Neuronal stem cell (in vitro differentiated cells): ENCODE data around the gene ANKRD18B.
"Not testable (repeated sequence)": the region's sequence is repeated elsewhere in the genome, so short reads cannot be mapped to it uniquely, and the experiment has no call there.

Source experiments
- DNase-seq: peaks from one replicate; pipeline ENCODE4 v3.0.0-alpha.2; 2013; ENCODE audit warnings: low spot score
- H2AFZ ChIP-seq: one replicate; pipeline ENCODE4 v1.6.1; 2013; ENCODE audit warnings: mild to moderate bottlenecking, low read length, inconsistent platforms
- H2AK5ac ChIP-seq: 2 replicates; pipeline ENCODE4 v1.6.1; 2013; ENCODE audit warnings: low read depth, mild to moderate bottlenecking, inconsistent platforms, low read length, moderate library complexity, mixed read lengths
- H2BK120ac ChIP-seq: 2 replicates; pipeline ENCODE4 v1.6.1; 2013; ENCODE audit warnings: low read depth, mild to moderate bottlenecking, inconsistent platforms, low read length, moderate library complexity, mixed read lengths
- H2BK12ac ChIP-seq: one replicate; pipeline ENCODE4 v1.6.1; 2013; ENCODE audit warnings: low read length, inconsistent platforms
- H2BK15ac ChIP-seq: 2 replicates; pipeline ENCODE4 v1.6.1; 2013; ENCODE audit warnings: mild to moderate bottlenecking, low read length, inconsistent platforms, mixed read lengths
- H2BK5ac ChIP-seq: one replicate; pipeline ENCODE4 v1.6.1; 2013; ENCODE audit warnings: inconsistent platforms, mild to moderate bottlenecking, low read length, moderate library complexity
- H3K14ac ChIP-seq: one replicate; pipeline ENCODE4 v1.6.1; 2013; ENCODE audit warnings: low read length, inconsistent platforms
- H3K18ac ChIP-seq: 2 replicates; pipeline ENCODE4 v1.6.1; 2013; ENCODE audit warnings: low read length, inconsistent platforms
- H3K23ac ChIP-seq: 2 replicates; pipeline ENCODE4 v1.6.1; 2013; ENCODE audit warnings: low read depth, mild to moderate bottlenecking, mixed read lengths, low read length, inconsistent platforms; ENCODE audit not compliant: poor library complexity
- H3K27ac ChIP-seq: replicated peaks from 3 replicates; pipeline ENCODE4 v1.5.1; 2013; ENCODE audit warnings: low read length, inconsistent platforms
- H3K27me3 ChIP-seq, 3 experiments: 2 replicates each; pipeline ENCODE4 v1.6.1; 2013; ENCODE audit warnings: low read length in 3 of 3, mild to moderate bottlenecking in 2 of 3, inconsistent platforms in 1 of 3, low read depth in 1 of 3, mixed read lengths in 1 of 3, moderate library complexity in 1 of 3; ENCODE audit not compliant: control insufficient read depth in 3 of 3, insufficient read depth in 3 of 3
- H3K36me3 ChIP-seq, 2 donors: replicated peaks in 1 of 2; 2 replicates each; pipeline ENCODE4 v1.6.1; 2013; ENCODE audit warnings: low read length in 2 of 2; ENCODE audit not compliant: control insufficient read depth in 2 of 2, insufficient read depth in 2 of 2
- H3K4ac ChIP-seq: 2 replicates; pipeline ENCODE4 v1.6.1; 2013; ENCODE audit warnings: inconsistent platforms, mild to moderate bottlenecking, low read length, moderate library complexity
- H3K4me1 ChIP-seq, 2 donors: 1 replicate in 1 of 2; 2 replicates in 1 of 2; pipeline ENCODE4 v1.6.1; 2013; ENCODE audit warnings: low read length in 2 of 2, low read depth in 1 of 2; ENCODE audit not compliant: control insufficient read depth in 2 of 2, insufficient read depth in 1 of 2
- H3K4me2 ChIP-seq: one replicate; pipeline ENCODE4 v1.6.1; 2013; ENCODE audit warnings: mild to moderate bottlenecking, low read length, inconsistent platforms; ENCODE audit not compliant: insufficient read depth, poor library complexity, severe bottlenecking
- H3K4me3 ChIP-seq, 2 donors: 2 replicates each; pipeline ENCODE4 v1.5.1; 2013; ENCODE audit warnings: low read length in 2 of 2, mild to moderate bottlenecking in 2 of 2, inconsistent platforms in 1 of 2, moderate library complexity in 1 of 2
- H3K79me1 ChIP-seq: one replicate; pipeline ENCODE4 v1.6.1; 2013; ENCODE audit warnings: low read depth, mild to moderate bottlenecking, inconsistent platforms, low read length, moderate library complexity
- H3K9ac ChIP-seq: one replicate; pipeline ENCODE4 v1.6.1; 2013; ENCODE audit warnings: mild to moderate bottlenecking, low read depth, low read length, inconsistent platforms; ENCODE audit not compliant: poor library complexity
- H3K9me3 ChIP-seq, 2 donors: replicated peaks in 1 of 2; 2 replicates each; pipeline versions ENCODE3 to v1.6.1; 2013; ENCODE audit warnings: low read length in 2 of 2, mild to moderate bottlenecking in 2 of 2, inconsistent platforms in 1 of 2, low read depth in 1 of 2, mixed read lengths in 1 of 2, moderate library complexity in 1 of 2; ENCODE audit not compliant: control insufficient read depth in 2 of 2, insufficient read depth in 1 of 2
- H4K8ac ChIP-seq: one replicate; pipeline ENCODE4 v1.6.1; 2013; ENCODE audit warnings: low read depth, mild to moderate bottlenecking, inconsistent platforms, low read length, moderate library complexity
- H4K91ac ChIP-seq: one replicate; pipeline ENCODE4 v1.6.1; 2013; ENCODE audit warnings: low read length, low read depth, mild to moderate bottlenecking, inconsistent platforms; ENCODE audit not compliant: poor library complexity
- WGBS, 2 donors: extraction: QIAGEN DNeasy Blood & Tissue Kit; methylation state at CpG; one replicate each; pipeline ENCODE4 v1.1.7; 2013; ENCODE audit warnings: missing lambda C conversion rate in 2 of 2, mixed read lengths in 1 of 2; ENCODE audit not compliant: insufficient read length in 2 of 2, insufficient replicate concordance in 1 of 2; ENCODE audit errors: extremely low coverage in 2 of 2; 5-methylcytosine and 5-hydroxymethylcytosine counted together

The ANKRD18B gene

DNA sequence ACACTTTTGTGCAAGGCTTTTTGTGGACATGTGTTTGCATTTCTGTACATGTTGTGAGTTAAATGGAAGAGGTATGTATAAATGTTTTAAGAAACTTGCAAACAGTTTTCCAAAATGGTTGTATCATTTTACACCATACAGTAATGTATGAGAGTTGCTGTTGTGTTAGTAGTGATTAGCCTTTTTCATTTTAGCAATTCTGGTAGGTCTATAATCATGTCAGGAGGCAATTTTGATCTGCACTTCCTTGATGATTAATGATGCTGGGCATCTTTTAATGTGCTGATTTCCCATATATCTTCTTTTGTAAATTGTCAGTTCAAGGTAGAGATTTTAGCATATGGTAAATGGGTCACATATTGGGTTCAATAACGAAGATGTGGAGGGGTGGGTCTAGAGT is 87.3 kb downstream of the ANKRD18B start:
- H3K36me3 ChIP-seq, result no peaks in the 10 kb centered on the region
- H3K27me3 ChIP-seq, result peaks cover 0 to 4% (median 0%) of the 10 kb centered on the region in 3 experiments
- no peak overlapping the region for H3K18ac ChIP-seq
- DNase-seq, result no peak
- H3K4ac ChIP-seq, result no peak overlapping the region
- H3K23ac ChIP-seq, result no peak overlapping the region
- no peak overlapping the region for H4K8ac ChIP-seq
- H2BK5ac ChIP-seq, result no peak overlapping the region
- H3K4me1 ChIP-seq, result no peaks in the 10 kb centered on the region
- H3K79me1 ChIP-seq, result no peaks in the 10 kb centered on the region
- H2BK12ac ChIP-seq, result no peak overlapping the region
- no peak overlapping the region for H3K14ac ChIP-seq
- H2BK15ac ChIP-seq, result no peak overlapping the region
- no peak overlapping the region for H3K27ac ChIP-seq
- no peak overlapping the region for H3K4me2 ChIP-seq
- no peak overlapping the region for H2AFZ ChIP-seq
- no peak overlapping the region for H3K9ac ChIP-seq
- H3K9me3 ChIP-seq, result no peaks in the 10 kb centered on the region
- H3K4me3 ChIP-seq, result no peak overlapping the region
- no peak overlapping the region for H2BK120ac ChIP-seq
- no peak overlapping the region for H4K91ac ChIP-seq
- H2AK5ac ChIP-seq, result no peak overlapping the region
- no CpG with 5 or more reads among the region's 1 CpG for WGBS, 2 donors

DNA sequence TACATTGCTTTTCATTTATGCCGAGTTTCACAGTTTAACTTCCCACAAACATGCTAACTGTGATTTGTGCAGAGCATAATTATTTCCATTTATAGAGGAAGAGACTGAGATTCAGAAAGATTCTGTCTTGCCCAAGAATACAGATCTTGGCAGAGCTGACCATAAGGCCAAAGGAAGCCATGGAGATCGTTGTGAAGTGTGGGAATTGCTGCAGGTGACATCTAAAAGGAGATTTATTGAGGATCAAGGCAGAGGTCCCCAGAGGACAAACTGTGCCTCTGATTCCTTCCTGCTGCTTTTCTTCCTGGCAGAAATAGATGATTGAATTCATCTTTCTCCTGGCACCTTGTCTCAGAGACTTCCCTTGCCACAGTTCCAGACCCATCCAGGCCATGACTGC is 88.4 kb downstream of the ANKRD18B start:
- not testable (repeated sequence) for H3K9ac ChIP-seq, H3K18ac ChIP-seq, H3K4me1 ChIP-seq, H2BK12ac ChIP-seq, H2AFZ ChIP-seq, H3K27ac ChIP-seq, H3K14ac ChIP-seq, H3K23ac ChIP-seq, H2BK120ac ChIP-seq, H3K4me2 ChIP-seq, H3K36me3 ChIP-seq, H3K9me3 ChIP-seq, H2BK5ac ChIP-seq, H3K79me1 ChIP-seq, H4K8ac ChIP-seq, H3K4ac ChIP-seq, H3K27me3 ChIP-seq, H2BK15ac ChIP-seq, H4K91ac ChIP-seq, H2AK5ac ChIP-seq, H3K4me3 ChIP-seq, DNase-seq
- no CpG with 5 or more reads among the region's 2 CpGs for WGBS, 2 donors

DNA sequence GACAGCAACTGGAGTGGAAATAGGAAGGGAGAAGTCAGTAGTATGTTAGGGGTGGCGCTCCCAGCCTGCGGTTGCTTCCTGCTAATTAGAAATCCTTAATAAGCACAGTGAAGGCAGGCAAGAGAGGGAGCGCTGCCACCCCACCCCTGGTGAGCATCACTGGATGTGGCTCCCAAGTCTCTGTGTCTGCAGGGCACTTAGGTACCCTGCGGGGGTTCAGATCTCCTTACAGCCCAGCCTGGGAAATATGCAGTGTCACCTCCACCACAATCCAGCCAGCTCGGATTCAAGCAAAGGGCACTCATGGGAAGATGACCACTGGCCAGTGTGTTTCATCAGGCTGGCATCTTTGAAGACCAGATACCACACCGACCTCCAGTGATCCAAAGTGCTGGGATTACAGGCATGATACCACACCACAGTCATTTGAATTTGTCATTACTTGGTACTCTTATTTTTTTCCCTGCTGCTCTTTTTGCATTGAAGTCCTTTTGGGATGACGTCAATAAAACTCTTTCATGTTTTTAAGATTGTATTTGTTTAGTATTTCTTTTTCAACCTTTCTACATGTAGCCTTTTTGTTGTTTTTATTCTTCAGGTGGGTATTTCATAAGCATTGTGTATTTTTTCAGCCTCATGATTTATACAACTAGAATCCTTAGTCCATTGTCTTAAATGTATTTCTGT is 90.1 kb downstream of the ANKRD18B start:
- no CpG with 5 or more reads among the region's 7 CpGs for WGBS, 2 donors
- H2BK120ac ChIP-seq, result no peak overlapping the region
- DNase-seq, result no peak

DNA sequence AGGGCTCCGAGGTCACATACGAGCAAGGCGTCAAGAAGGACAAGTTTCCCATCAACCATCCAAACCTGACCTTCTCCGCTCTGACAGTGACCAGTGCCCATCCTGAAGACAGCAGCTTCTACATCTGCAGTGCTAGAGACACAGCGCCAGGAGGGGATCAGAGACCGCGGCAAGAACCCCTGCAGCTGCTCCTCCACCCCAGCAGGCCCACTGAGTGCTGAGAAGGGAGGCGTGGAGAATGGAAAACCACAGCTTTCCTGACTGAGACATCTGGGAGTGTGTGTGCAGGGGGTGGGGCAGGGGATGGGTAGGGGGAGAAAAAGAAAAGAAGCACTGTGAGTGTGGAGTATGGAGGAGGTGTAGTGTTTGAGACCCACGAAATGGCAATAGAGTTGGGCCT is 94.3 kb downstream of the ANKRD18B start:
- H3K18ac ChIP-seq, H3K23ac ChIP-seq, H2AK5ac ChIP-seq, H3K79me1 ChIP-seq, H2BK12ac ChIP-seq, H3K4me2 ChIP-seq, H3K27me3 ChIP-seq, H3K9me3 ChIP-seq, H3K4ac ChIP-seq, H3K27ac ChIP-seq, H2BK120ac ChIP-seq, DNase-seq, H4K8ac ChIP-seq, H4K91ac ChIP-seq, H2BK5ac ChIP-seq, H2AFZ ChIP-seq, H2BK15ac ChIP-seq, H3K4me3 ChIP-seq, H3K4me1 ChIP-seq, H3K9ac ChIP-seq, H3K36me3 ChIP-seq, H3K14ac ChIP-seq: not testable (repeated sequence)
- no CpG with 5 or more reads among the region's 9 CpGs for WGBS, 2 donors

More for the DNA sequence above, 90.1 kb downstream of the ANKRD18B start:
- H3K79me1 ChIP-seq, result no peaks in the 10 kb centered on the region
- no peak overlapping the region for H3K18ac ChIP-seq
- H3K36me3 ChIP-seq, result no peaks in the 10 kb centered on the region
- no peaks in the 10 kb centered on the region for H3K4me1 ChIP-seq
- H3K4me3 ChIP-seq, result no peak overlapping the region
- H3K27ac ChIP-seq, result no peak overlapping the region
- no peaks in the 10 kb centered on the region for H3K9me3 ChIP-seq
- H2BK5ac ChIP-seq, result no peak overlapping the region
- H4K91ac ChIP-seq, result no peak overlapping the region
- H2AK5ac ChIP-seq, result no peak overlapping the region
- H3K23ac ChIP-seq, result no peak overlapping the region
- no peak overlapping the region for H2BK12ac ChIP-seq
- H2AFZ ChIP-seq, result no peak overlapping the region
- no peak overlapping the region for H3K9ac ChIP-seq
- H3K4me2 ChIP-seq, result no peak overlapping the region
- H3K4ac ChIP-seq, result no peak overlapping the region
- H3K27me3 ChIP-seq, result peaks cover 0 to 4% (median 0%) of the 10 kb centered on the region in 3 experiments
- H3K14ac ChIP-seq, result no peak overlapping the region
- H2BK15ac ChIP-seq, result no peak overlapping the region
- no peak overlapping the region for H4K8ac ChIP-seq
